Measurements from ENCODE around the gene KRT82. TPM values are rescaled to one million over a fixed set of nuclear protein-coding genes. Genes with fewer than 3 reads are reported as not detected.

Gene KRT82
- total RNA-seq, 4 donors from 2014 or later = not detected

- intact Hi-C loops (cut with DNase I) = no loop called here
- Histone ChIP-seq H3K4me3 (no peak overlapping the region), H3K4me1 (peaks cover 0 to 16% (median 0%) of the 10 kb centered on the region in 3 donors), H3K27ac (no peak overlapping the region), H3K9me3 (no peaks in the 10 kb centered on the region), H3K36me3 (no peaks in the 10 kb centered on the region), H3K27me3 (peaks cover 0 to 85% (median 0%) of the 10 kb centered on the region in 4 donors)
- TF ChIP-seq CTCF (IDR thresholded peaks at IDR 0.05) (no peak), POLR2A (IDR thresholded peaks at IDR 0.05) (no peak)
- no peak for DNase-seq
- 20 to 40% methylated on average over 4 to 5 of the region's 5 CpGs for WGBS, 2 donors
These were observed 51.9 kb downstream of the KRT82 start for GRCh38 chr12:52354200-52354599.

- no peak overlapping the region for H3K4me3 ChIP-seq
- no peak for DNase-seq
- H3K4me1 ChIP-seq = peaks cover 0 to 15% (median 0%) of the 10 kb centered on the region in 3 donors
- intact Hi-C loops (cut with DNase I) = no loop called here
- WGBS, 2 donors = 72 to 81% methylated on average over 3 of the region's 3 CpGs
- TF ChIP-seq POLR2A (IDR thresholded peaks at IDR 0.05) = no peak
- no peak for TF ChIP-seq CTCF (IDR thresholded peaks at IDR 0.05)
- no peaks in the 10 kb centered on the region for H3K36me3 ChIP-seq
- no peaks in the 10 kb centered on the region for H3K9me3 ChIP-seq
- no peak overlapping the region for H3K27ac ChIP-seq
- H3K27me3 ChIP-seq = peaks cover 0 to 82% (median 0%) of the 10 kb centered on the region in 4 donors
These were observed 52.4 kb downstream of the KRT82 start for GRCh38 chr12:52353766-52354165.

GRCh38 chr12:52352951-52353350 lies 53.2 kb downstream of the KRT82 start:
- H3K27ac ChIP-seq = no peak overlapping the region
- H3K4me1 ChIP-seq = peaks cover 0 to 15% (median 0%) of the 10 kb centered on the region in 3 donors
- DNase-seq = no peak
- no peaks in the 10 kb centered on the region for H3K9me3 ChIP-seq
- peaks cover 0 to 80% (median 0%) of the 10 kb centered on the region in 4 donors for H3K27me3 ChIP-seq
- H3K36me3 ChIP-seq = no peaks in the 10 kb centered on the region
- no peak for TF ChIP-seq POLR2A (IDR thresholded peaks at IDR 0.05)
- no peak for TF ChIP-seq CTCF (IDR thresholded peaks at IDR 0.05)
- intact Hi-C loops (cut with DNase I) = no loop called here
- no peak overlapping the region for H3K4me3 ChIP-seq
- WGBS, 2 donors = 85 to 92% methylated on average over 2 of the region's 2 CpGs

- peaks cover 0 to 24% (median 0%) of the 10 kb centered on the region in 3 donors for H3K4me1 ChIP-seq
- no peak overlapping the region for H3K27ac ChIP-seq
- no peak for DNase-seq
- WGBS, 2 donors = 22 to 35% methylated on average over 9 of the region's 9 CpGs
- TF ChIP-seq POLR2A (IDR thresholded peaks at IDR 0.05) (no peak), CTCF (IDR thresholded peaks at IDR 0.05) (no peak)
- peaks cover 0 to 66% (median 0%) of the 10 kb centered on the region in 4 donors for H3K27me3 ChIP-seq
- H3K4me3 ChIP-seq = no peak overlapping the region
- intact Hi-C loops (cut with DNase I) = no loop called here
- no peaks in the 10 kb centered on the region for H3K36me3 ChIP-seq
- no peaks in the 10 kb centered on the region for H3K9me3 ChIP-seq
These were observed 54.7 kb downstream of the KRT82 start for GRCh38 chr12:52351196-52352059.

- Histone ChIP-seq H3K4me1 (peaks cover 0 to 30% (median 0%) of the 10 kb centered on the region in 3 donors), H3K27ac (no peak overlapping the region), H3K36me3 (no peaks in the 10 kb centered on the region), H3K27me3 (peaks cover 0 to 60% (median 0%) of the 10 kb centered on the region in 4 donors), H3K4me3 (no peak overlapping the region), H3K9me3 (no peaks in the 10 kb centered on the region)
- no peak for DNase-seq
- intact Hi-C loops (cut with DNase I) = no loop called here
- TF ChIP-seq CTCF (IDR thresholded peaks at IDR 0.05) = no peak
- no peak for TF ChIP-seq POLR2A (IDR thresholded peaks at IDR 0.05)
- WGBS, 2 donors = 82 to 96% methylated on average over 4 to 5 of the region's 5 CpGs
These were observed 55.3 kb downstream of the KRT82 start for GRCh38 chr12:52350786-52351185.
